OCI-M1 (cell line): ENCODE results near the gene HAPLN2.
"Not testable (repeated sequence)": the region's sequence is repeated elsewhere in the genome, so short reads cannot be mapped to it uniquely, and the experiment has no call there.

Experiments used
- DNase-seq: peaks from one replicate; lab custom pipeline; 2025; lab: John Stamatoyannopoulos, UW

Gene HAPLN2

DNA sequence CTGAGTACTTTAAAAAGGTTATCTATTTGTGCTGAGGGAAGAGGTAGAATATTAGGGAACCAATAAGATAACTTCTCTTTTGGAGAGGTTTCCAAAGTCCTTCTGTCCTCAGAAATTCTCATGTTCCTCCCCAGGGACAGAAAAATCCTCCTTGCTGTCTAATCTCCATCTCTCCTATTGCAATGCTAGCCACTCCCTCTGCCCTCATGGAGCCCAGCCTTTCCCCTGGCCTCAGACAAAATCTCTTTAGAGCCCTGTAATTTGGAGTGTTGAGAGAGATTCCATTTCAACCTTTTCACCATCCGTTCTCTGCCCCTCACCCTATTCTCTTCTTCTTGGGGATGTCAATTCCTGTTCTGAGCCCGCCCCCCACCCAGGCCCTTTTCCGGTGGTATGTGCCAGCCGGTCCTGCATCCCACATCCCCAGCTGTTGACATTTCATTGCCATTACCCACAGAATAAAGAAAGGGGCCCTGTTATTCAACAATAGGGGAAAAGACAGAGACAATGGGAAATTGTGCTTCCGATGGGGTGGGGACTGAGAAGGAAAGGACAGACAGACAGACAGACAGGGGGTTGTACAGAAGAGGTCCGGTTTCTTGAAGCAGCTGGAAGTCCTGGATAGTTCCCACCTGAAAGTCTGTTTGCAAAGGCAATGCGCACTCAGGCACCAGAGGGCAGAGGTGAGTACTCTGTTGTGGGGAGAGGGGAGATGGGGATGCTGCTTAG is at the start of gene HAPLN2:
Gene HAPLN2, plus strand, starts transcription at position 563 of the 729 bp plus-strand sequence. CDS start 4,076 bp downstream, outside the sequence.
- DNase-seq, result peak; percentile 43

DNA sequence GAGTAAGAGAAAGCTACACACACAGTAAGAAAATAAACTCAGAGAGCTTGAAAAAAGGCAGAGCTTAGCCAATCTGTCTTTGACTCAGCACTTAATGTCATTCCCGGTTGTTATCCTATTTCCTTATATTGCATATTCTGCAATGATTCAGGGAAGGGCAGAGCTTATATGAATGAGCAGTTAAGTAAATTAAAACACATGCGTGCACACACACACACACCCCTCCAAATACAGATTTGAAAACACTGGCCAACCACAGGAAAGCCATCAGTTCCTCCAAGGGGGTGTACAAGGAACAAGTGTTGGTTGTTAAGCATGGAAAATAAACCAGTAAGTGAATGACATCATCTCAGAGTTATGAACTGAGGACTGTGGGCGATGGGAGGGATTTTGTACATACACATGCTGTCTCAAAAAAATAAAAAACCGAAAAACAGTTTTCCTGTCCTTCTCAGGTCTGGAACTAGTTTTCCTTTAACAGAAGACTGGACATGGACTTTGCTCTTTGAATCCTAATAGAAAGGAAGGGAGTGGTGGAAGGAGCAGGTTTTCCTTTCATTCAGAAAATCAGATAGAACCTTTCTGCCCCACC is 47.9 kb upstream of the HAPLN2 start:
- DNase-seq, result peak; percentile 52

DNA sequence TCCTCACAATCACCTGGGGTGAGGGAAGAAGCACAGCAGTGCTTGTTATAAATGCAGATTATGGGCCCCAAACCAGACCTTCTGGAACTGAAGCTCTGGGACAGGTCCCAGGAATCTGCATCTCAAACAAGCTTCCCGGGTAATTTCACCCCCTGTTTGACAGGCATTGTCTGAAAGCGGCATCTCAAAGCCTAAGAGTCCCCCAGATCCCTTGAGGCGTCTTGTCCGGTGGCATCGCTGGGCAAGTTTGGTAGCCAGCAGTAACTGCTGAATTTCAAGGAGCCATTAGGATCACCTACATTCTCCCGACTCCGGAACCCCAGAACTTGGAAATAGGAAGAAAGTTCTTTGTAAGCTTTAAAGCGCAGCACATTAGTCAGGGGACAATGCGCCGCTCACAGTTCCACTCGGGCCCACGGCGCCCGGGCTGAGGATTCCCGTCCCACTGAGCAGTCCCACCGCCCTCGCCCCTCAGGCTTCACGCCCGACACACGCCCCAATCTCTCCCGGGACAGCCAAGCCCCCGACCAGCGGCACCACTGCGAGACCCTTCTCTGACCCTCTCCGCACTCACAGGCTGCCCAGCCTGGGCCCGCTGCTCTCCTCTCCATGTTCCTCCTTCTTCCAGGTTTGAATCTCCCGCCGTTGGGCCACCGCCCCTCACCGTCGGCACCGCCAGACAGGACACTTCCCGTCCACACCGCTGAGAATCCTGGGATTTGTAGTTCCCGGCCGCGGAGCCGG is 47.1 kb upstream of the HAPLN2 start, which contains the start of gene IQGAP3:
Gene IQGAP3, minus strand, starts transcription at position 647 of the 744 bp plus-strand sequence. Its CDS starts 36 bp downstream, at position 611.
- peak; percentile 89 for DNase-seq

DNA sequence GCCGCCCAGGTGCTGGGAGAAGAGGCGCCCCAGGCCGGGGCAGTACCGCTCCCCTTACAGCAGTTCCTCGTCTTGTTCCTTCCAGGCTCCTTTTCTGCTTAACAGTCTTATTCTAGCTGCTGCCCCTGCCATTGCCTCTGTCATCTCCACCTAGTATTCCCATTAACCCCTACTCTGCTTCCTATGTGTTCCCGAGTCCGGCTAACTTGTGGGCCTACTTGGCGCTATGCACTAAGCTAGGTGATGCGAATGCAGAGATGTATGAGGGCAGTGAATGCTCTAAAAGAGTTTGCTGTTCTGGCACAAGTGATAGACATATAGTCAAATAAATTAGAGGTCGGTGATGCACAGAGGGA is 46.6 kb upstream of the HAPLN2 start:
- DNase-seq, result no peak

DNA sequence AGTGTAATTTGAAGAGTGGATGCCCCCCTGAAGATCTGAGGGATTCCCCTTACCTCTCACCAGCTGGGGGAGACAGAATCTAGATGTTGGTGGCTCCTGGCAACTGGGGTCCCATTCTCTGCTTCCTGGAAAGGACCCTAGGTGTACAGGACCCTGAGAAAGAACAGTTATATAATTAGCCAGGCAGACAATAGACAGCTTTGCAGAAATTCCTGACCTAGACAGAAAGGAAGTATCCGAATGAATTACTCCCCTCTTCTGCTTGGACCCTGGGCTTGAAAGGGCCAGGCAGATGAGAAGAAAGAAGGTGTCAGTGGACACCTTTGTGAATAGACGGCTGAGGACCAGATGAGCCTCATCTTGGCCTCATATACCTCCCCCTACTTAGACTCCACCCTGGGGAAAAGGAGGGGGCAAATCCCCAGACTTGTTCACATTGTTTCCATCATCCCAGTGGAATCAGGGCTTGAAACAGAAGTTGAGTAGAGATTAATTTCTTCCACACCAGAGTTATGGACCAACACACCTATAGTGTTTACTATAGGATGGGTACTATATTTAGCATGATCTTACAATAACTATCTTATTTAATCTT is 45.1 kb upstream of the HAPLN2 start:
- no peak for DNase-seq

DNA sequence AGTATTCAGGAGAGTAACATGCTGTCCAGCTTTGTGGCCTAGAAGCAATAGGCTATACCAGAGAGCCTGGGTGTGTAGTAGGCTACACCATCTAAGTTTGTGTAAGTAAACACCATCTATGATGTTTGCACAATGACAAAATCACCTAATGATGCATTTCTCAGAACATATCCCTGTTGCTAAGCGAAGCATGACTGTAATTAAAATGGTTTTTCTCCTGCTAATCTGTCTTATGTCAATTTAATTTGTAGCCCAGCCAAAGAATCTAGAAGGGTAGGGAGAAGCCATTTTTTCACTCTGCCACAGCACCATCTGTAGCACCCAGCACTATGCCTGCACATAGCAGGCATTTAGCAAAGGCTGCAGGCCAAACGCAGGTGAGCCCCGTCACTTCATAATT is 41.7 kb upstream of the HAPLN2 start:
- no peak for DNase-seq

DNA sequence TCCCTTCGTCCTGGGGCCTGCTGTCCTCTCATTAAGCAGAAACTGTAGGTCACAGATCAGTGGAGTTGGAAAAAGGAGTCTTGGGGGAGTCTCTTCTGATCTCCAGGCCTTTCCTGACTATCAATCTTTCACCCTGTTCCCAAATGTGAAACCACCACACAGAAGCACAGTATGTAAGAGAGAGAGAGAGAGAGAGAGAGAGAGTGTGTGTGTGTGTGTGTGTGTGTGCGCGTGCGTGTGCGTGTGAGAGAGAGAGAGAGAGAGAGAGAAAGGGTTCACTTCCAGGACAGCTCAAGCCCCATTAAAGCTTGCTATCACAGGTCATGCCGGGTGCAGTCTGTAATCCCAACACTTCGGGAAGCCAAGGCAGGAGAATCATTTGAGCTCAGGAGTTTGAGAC is 41.2 kb upstream of the HAPLN2 start:
- DNase-seq, result no peak

DNA sequence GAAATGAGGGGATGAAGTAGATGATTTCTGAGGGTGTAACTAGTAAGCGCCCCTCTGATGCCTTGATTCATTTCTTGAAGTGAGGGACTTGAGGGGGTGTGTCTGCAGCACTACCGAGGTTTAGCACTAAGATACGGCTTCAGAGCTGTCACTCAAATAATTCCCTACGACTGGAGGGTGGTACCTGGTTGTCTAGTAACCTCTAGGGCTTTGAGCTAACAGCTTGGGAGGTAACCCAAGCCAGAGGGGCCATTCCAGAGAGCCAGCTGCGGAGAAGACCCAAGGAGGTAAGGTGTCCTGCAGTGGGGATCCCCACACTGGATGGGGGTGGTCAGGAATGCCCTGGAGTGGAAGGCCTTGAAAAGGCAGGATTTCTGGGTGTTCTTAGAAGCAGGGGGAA is 39.7 kb upstream of the HAPLN2 start, which contains the start of gene TTC24:
Gene TTC24, plus strand, starts transcription at position 252 of the 400 bp plus-strand sequence. CDS start 1,642 bp downstream, outside the sequence.
- no peak for DNase-seq

DNA sequence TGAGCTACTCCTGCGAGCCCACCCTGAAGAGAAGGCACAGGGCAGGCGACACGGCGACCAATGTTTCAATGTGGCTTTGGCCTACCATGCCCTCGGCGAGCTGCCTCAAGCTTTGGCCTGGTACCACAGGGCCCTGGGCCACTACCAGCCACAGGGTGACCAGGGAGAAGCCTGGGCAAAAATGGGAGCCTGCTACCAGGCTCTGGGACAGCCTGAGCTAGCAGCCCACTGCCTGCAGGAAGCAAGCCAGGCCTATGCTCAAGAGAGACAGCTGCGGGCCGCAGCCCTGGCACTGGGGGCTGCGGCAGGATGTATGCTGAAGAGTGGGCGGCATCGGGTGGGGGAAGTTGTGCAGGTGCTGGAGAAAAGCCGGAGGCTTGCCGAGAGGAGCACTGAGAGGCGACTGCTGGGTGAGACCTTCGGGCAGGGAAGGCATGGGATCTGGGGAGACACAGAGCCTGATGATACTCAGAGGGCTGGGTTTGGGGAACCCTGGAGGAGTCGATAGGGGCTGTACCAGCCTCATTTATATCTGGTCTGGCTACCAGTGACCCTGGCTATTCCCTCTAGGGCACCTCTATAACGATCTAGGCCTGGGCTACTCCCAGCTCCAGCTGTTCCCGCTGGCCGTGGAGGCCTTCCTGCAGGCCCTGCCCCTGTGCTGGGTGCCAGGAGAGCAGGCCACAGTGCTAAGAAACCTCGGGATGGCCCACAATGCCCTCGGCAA is 37.4 kb upstream of the HAPLN2 start:
- no peak for DNase-seq

DNA sequence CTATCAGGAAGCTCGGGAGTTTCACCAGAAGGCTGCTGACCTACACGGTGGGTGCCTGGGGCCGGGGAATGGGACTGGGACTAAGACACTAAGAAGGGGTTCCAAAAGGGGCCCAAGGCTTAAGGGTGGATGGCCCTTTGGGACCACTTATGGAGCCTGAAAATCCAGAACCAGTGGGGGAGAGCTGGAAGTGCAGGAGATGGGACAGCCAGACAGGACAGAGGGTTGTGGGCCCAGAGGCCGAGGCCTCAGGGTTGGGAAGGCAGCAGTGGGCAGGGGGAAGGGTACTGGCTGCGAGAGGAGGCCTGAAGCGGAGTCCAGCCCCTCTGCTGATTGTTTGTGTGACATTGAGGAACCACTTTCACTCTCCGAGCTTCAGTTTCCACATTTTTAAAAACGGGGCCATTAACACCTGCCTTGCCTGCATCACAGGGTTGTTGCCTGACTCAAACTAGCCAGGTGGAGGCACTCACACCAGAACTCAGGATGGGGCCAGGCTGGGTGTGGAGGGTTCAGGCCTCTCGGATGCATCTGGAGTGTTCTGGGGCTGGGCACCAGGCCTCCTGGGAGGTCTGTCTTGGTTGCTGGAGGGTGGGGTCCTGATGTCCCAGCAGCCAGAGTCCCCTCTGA is 36.7 kb upstream of the HAPLN2 start:
- no peak for DNase-seq

DNA sequence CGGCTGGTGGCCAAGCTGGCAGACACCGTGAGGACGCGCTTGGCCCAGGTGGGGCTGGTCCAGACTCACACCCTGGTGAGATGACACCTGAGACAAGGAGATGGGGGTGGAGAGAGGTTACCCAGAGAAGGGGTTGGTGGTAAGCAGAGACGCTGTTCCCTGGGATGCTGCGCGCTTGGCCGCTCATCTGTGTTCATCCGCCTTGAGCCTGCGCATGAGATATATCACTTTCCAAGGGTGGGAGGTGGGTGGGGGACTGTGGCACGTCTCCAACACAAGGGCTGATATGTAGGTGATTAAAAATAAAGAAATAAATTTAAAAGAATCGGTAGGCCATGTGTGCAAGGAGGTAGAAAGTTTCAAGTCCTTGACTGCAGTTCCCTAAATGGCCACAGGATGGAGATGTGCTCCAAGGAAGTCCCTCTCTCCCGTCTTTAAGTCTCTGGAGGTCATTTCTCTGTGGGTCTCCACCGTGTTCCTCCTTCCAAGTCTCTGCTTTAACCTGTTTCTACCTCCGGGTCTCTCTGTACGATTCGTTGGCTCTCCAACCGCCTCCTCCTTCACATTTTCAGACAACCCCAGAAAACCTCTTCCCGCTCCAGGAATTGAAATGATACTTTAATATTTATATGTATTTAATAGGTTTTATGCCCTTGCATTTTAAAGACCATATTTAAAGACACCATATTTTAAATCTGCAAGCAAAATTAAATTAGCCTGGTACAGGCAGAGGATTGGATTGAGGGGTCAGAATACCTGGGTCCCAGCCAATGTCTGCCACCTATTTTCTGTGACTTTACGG is 35.2 kb upstream of the HAPLN2 start:
- peak; percentile 93 for DNase-seq

DNA sequence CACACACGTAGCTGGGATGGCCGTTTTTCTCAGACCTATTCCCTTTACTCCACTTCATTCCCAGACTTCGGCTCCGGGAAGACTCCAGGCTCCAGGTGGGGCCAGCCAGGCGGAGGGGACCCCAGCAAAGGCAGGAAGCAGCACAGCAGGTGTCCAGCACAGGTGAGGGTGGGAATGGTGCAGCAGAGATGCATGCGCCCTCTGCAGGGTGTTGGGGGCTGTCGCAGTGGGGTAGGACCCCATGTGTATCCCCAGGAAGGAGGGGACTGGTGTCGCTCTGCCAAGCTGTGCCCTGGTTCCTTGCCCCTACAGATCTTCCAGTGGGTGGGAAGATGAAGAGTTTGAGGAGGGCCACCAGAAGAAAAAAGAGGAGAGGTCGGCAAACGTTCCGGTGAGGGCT is 34.4 kb upstream of the HAPLN2 start:
- no peak for DNase-seq

DNA sequence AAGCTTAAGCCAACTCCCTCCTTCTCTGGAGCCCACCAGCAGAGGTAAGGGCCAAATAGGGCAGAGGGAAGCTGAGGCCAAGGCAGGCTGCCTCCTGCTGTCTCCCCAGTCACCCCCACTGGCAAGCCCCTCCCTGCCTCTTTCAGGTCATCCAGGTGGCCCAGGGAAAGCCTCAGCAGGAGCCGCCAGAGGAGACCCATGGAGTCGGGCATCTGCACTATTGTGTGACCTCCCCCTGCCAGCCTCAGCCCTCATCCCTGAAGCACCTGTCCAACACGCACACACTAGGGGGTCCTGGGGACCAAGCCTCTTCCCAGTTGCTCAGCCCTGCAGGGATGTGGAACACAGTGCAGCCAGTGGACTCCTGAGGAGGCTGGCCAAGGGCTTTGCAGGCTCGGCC is 32.9 kb upstream of the HAPLN2 start:
- DNase-seq, result no peak

DNA sequence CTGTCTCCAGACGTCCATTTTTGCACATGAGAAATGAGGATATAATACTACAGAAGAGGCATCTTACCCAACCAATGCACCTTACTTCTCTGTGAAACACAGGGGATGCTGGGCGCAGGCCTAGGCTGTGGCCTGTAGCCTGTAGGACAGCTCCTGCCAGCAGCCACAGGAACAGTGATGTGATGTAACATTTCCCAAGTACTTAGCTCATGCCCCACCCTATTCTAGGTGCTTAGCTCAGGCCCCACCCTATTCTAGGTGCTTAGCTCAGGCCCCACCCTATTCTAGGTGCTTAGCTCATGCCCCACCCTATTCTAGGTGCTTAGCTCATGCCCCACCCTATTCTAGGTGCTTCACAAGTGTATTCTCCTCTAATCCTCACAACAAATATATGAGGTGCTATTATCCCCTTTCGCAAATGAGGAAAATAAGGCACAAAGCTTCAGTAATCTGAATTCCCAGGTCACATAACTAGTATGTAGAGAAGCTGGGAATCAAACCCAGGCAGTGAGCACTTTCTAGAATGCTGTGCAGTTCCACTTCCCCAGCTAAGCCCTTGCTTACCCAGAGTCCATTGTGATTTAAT is 32.2 kb upstream of the HAPLN2 start:
- no peak for DNase-seq

DNA sequence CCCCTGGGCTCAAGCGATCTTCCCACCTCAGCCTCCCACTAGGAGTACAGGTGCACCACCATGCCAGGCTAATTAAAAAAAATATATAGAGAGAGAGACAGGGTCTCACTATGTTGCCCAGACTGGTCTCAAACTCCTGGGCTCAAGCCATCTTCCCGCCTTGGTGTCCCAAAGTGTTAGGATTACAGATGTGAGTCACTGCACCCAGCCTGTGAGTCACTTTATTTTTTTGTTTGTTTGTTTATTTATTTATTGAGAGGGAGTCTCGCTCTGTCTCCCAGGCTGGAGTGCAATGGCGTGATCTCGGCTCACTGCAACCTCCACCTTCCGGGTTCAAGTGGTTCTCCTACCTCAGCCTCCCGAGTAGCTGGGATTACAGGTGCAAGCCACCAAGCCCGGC is 31.3 kb upstream of the HAPLN2 start:
- not testable (repeated sequence) for DNase-seq

DNA sequence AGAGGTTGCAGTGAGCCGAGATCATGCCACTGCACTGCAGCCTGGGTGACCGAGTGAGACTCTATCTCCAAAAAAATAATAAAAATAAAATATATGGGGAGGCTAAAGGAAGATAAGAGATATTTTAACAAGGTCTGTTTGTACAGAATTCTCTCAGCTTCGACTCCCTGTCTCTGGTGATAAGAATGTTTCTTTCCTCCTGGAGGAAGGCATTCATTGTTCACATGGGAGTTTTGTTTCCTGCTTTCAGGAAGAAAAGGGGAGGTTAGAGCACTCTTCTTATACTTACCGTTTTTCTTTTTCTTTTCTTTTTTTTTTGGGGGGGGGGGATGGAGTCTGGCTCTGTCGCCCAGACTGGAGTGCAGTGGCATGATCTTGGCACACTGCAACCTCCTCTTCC is 29.7 kb upstream of the HAPLN2 start:
- no peak for DNase-seq

DNA sequence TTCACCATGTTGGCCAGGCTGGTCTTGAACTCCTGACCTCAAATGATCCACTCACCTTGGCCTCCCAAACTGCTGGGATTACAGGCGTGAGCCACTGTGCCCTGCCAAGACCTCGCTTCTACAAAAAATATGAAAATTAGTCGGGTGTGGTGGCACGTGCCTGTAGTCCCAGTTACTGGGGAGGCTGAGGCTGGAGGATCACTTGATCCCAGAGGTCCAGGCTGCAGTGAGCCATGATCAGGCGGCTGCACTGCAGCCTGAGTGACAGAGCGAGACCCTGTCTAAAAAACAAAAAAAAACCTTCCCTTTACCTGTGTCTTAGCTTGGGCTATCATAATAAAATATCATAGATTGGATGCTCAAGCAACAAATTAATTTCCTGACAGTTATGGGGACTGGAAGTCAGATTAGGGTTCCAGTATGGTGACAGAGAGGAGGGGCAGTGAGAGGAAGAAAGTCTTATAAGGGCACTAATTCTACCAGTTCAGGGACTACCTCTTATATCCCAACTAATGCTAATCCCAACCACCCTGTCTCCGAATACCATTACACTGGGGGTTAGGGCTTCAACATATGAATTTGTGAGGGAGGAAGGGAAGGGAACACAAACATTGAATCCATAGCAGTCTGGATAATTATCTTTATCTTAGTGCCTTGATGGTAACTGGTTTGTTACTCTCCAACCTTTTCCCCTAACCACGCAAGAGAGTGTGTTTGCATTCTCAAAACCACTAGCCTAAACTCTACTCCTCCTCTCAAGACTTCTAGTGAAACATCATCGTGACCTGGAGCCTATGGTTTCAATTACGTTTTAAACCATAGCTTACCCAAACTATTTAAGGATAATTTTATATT is 28.7 kb upstream of the HAPLN2 start:
- no peak for DNase-seq

DNA sequence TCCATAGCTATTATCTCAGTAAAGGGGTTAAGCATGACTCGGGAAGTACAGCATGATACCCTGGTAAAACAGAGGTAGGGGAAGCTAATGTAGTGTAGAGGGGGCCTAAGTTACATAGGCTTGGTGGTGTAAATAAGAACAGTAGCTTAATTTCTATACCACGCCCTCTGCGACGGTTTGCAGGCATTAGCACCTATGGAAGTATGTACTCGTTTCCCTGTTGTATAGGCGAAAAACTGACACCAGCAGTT is 28.1 kb upstream of the HAPLN2 start:
- DNase-seq, result no peak

DNA sequence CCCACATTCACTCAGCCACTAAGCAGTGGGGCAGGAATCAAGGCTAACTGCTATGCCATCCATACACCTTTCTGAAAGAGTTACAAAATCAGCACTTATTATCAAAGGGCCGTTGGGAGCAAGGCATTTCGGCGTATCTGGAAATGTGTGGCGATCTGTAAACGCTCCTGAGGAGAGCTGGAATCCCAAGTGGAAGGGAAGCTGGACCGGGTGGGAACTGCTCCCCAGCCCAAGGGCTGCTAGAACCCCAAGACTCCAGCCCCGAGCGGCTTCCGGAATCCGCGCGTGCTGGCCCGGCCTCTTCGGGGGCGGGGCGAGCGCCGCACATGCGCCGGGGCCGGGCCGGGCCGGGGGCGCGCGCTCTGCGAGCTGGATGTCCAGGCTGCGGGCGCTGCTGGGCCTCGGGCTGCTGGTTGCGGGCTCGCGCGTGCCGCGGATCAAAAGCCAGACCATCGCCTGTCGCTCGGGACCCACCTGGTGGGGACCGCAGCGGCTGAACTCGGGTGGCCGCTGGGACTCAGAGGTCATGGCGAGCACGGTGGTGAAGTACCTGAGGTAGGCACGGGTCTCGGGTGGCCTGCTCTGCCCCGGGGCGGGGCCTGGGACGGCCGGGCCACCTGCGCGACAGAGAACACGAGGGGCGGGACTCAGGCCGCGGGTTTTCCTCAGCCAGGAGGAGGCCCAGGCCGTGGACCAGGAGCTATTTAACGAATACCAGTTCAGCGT is 27.6 kb upstream of the HAPLN2 start, which contains the start of gene NAXE:
Gene NAXE, plus strand, starts transcription at position 345 of the 726 bp plus-strand sequence. Its CDS starts 29 bp downstream, at position 374.
- peak; percentile 84 for DNase-seq
